Muscle of leg (tissue), 11 donors: Measurements from ENCODE around the gene ZMAT5. TPM values are rescaled to one million over a fixed set of nuclear protein-coding genes. Genes with fewer than 3 reads are reported as not detected.
A peak's percentile ranks its signal among the peaks of the same experiment; 100 is the strongest.

Source experiments
- DNase-seq: peaks from one replicate; pipeline ENCODE4 v3.0.0; 2013
- H3K27ac ChIP-seq: one replicate; pipeline ENCODE4 v1.5.1; 2013; ENCODE audit warnings: mild to moderate bottlenecking, low read length, control low read depth
- H3K27me3 ChIP-seq: one replicate; pipeline ENCODE4 v1.6.1; 2013; ENCODE audit warnings: low read length; ENCODE audit not compliant: control insufficient read depth, insufficient read depth
- H3K36me3 ChIP-seq: one replicate; pipeline ENCODE4 v1.6.1; 2013; ENCODE audit warnings: low read length; ENCODE audit not compliant: control insufficient read depth, insufficient read depth
- H3K4me1 ChIP-seq: one replicate; pipeline ENCODE4 v1.6.1; 2013; ENCODE audit warnings: low read length; ENCODE audit not compliant: control insufficient read depth, insufficient read depth
- H3K4me3 ChIP-seq: one replicate; pipeline ENCODE4 v1.5.1; 2013; ENCODE audit warnings: low read length, control low read depth
- H3K9me3 ChIP-seq: replicated peaks from 2 replicates; pipeline ENCODE4 v1.6.1; 2013; ENCODE audit warnings: low read depth, low read length; ENCODE audit not compliant: control insufficient read depth
- WGBS: methylation state at CpG from one replicate; pipeline ENCODE4 v1.1.5; 2013; ENCODE audit warnings: missing lambda C conversion rate; ENCODE audit not compliant: insufficient coverage; 5-methylcytosine and 5-hydroxymethylcytosine counted together
- polyA plus RNA-seq, 8 donors: library from polyadenylated mRNA; unstranded; fragments of 120-200 nt; gene quantifications; one replicate each; pipeline versions ENCODE4 v1.2.1 to v1.2.3, GENCODE V29; 2013; ENCODE audit warnings: inconsistent platforms in 1 of 8, low replicate concordance in 1 of 8; ENCODE audit not compliant: insufficient read length in 8 of 8, insufficient read depth in 1 of 8
- total RNA-seq: library from RNA; stranded (reverse); fragments of 120-200 nt; gene quantifications from one replicate; pipeline ENCODE4 v1.2.4, GENCODE V29; 2013

ZMAT5 gene
- total and polyA plus RNA-seq, 9 donors: 15.4 to 23.5 (median 18.4) TPM

GRCh38 chr22:29744902-29745301 lies 21.9 kb downstream of the ZMAT5 start:
- H3K27me3 ChIP-seq: no peaks in the 10 kb centered on the region
- 43% methylated on average over 3 of the region's 8 CpGs for WGBS
- peak overlapping the region; percentile 71 for H3K27ac ChIP-seq
- no peaks in the 10 kb centered on the region for H3K9me3 ChIP-seq
- H3K36me3 ChIP-seq: peaks cover 56% of the 10 kb centered on the region
- H3K4me1 ChIP-seq: peaks cover 14% of the 10 kb centered on the region
- H3K4me3 ChIP-seq: no peak overlapping the region
- peak; percentile 91 for DNase-seq

- DNase-seq: no peak
- H3K27me3 ChIP-seq: no peaks in the 10 kb centered on the region
- 75% methylated on average over 12 of the region's 13 CpGs for WGBS
- peaks cover 58% of the 10 kb centered on the region for H3K36me3 ChIP-seq
- no peak overlapping the region for H3K27ac ChIP-seq
- H3K9me3 ChIP-seq: no peaks in the 10 kb centered on the region
- peaks cover 20% of the 10 kb centered on the region for H3K4me1 ChIP-seq
- no peak overlapping the region for H3K4me3 ChIP-seq
Observed at GRCh38 chr22:29742326-29742725, 24.5 kb downstream of the ZMAT5 start.

GRCh38 chr22:29741926-29742325 lies 24.9 kb downstream of the ZMAT5 start:
- DNase-seq: no peak
- no peaks in the 10 kb centered on the region for H3K27me3 ChIP-seq
- peaks cover 20% of the 10 kb centered on the region for H3K4me1 ChIP-seq
- no peak overlapping the region for H3K27ac ChIP-seq
- H3K4me3 ChIP-seq: no peak overlapping the region
- H3K36me3 ChIP-seq: peaks cover 57% of the 10 kb centered on the region
- no peaks in the 10 kb centered on the region for H3K9me3 ChIP-seq
- WGBS: 94% methylated on average over 2 of the region's 2 CpGs

- Histone ChIP-seq H3K9me3 (no peaks in the 10 kb centered on the region), H3K4me3 (no peak overlapping the region), H3K27ac (no peak overlapping the region), H3K4me1 (peaks cover 15% of the 10 kb centered on the region), H3K36me3 (peaks cover 57% of the 10 kb centered on the region), H3K27me3 (no peaks in the 10 kb centered on the region)
- 100% methylated on average over 2 of the region's 5 CpGs for WGBS
- no peak for DNase-seq
Observed at GRCh38 chr22:29740216-29740615, 26.6 kb downstream of the ZMAT5 start.

- no peak for DNase-seq
- no peaks in the 10 kb centered on the region for H3K27me3 ChIP-seq
- H3K4me1 ChIP-seq: peaks cover 7% of the 10 kb centered on the region
- H3K9me3 ChIP-seq: no peaks in the 10 kb centered on the region
- H3K4me3 ChIP-seq: no peak overlapping the region
- H3K27ac ChIP-seq: no peak overlapping the region
- 87% methylated on average over 17 of the region's 17 CpGs for WGBS
- H3K36me3 ChIP-seq: peaks cover 59% of the 10 kb centered on the region
Observed at GRCh38 chr22:29739346-29739875, 27.4 kb downstream of the ZMAT5 start.

- 63% methylated on average over 7 of the region's 15 CpGs for WGBS
- no peak overlapping the region for H3K27ac ChIP-seq
- DNase-seq: no peak
Observed at GRCh38 chr22:29738118-29738815, 28.5 kb downstream of the ZMAT5 start.

GRCh38 chr22:29737251-29738117 lies 29.3 kb downstream of the ZMAT5 start:
- Histone ChIP-seq H3K27ac (no peak overlapping the region), H3K4me1 (peaks cover 18% of the 10 kb centered on the region), H3K27me3 (no peaks in the 10 kb centered on the region), H3K4me3 (no peak overlapping the region), H3K9me3 (no peaks in the 10 kb centered on the region), H3K36me3 (peaks cover 58% of the 10 kb centered on the region)
- DNase-seq: peak; percentile 29
- 70% methylated on average over 18 of the region's 22 CpGs for WGBS

More at GRCh38 chr22:29738118-29738815, 28.5 kb downstream of the ZMAT5 start:
- H3K9me3 ChIP-seq: no peaks in the 10 kb centered on the region
- H3K4me1 ChIP-seq: peaks cover 13% of the 10 kb centered on the region
- no peaks in the 10 kb centered on the region for H3K27me3 ChIP-seq
- no peak overlapping the region for H3K4me3 ChIP-seq
- peaks cover 59% of the 10 kb centered on the region for H3K36me3 ChIP-seq

- H3K4me1 ChIP-seq: peaks cover 18% of the 10 kb centered on the region
- peaks cover 50% of the 10 kb centered on the region for H3K36me3 ChIP-seq
- no peaks in the 10 kb centered on the region for H3K27me3 ChIP-seq
- no peak overlapping the region for H3K4me3 ChIP-seq
- no peak for DNase-seq
- no peak overlapping the region for H3K27ac ChIP-seq
- no peaks in the 10 kb centered on the region for H3K9me3 ChIP-seq
- WGBS: 29% methylated on average over 1 of the region's 1 CpG
Observed at GRCh38 chr22:29735416-29735815, 31.4 kb downstream of the ZMAT5 start.

GRCh38 chr22:29734838-29735237 lies 32.0 kb downstream of the ZMAT5 start:
- no peaks in the 10 kb centered on the region for H3K9me3 ChIP-seq
- H3K4me1 ChIP-seq: peaks cover 18% of the 10 kb centered on the region
- no peak overlapping the region for H3K27ac ChIP-seq
- H3K27me3 ChIP-seq: no peaks in the 10 kb centered on the region
- whole genome bisulfite sequencing: 54% methylated on average over 6 of the region's 9 CpGs
- peaks cover 51% of the 10 kb centered on the region for H3K36me3 ChIP-seq
- no peak overlapping the region for H3K4me3 ChIP-seq
- no peak for DNase-seq

- no peak overlapping the region for H3K4me3 ChIP-seq
- no peaks in the 10 kb centered on the region for H3K27me3 ChIP-seq
- no peak for DNase-seq
- peaks cover 18% of the 10 kb centered on the region for H3K4me1 ChIP-seq
- H3K9me3 ChIP-seq: no peaks in the 10 kb centered on the region
- WGBS: 80% methylated on average over 8 of the region's 8 CpGs
- peaks cover 48% of the 10 kb centered on the region for H3K36me3 ChIP-seq
- no peak overlapping the region for H3K27ac ChIP-seq
Observed at GRCh38 chr22:29734406-29734805, 32.4 kb downstream of the ZMAT5 start.
